Measurements from ENCODE around the gene LAMC3.

Gene LAMC3

DNA sequence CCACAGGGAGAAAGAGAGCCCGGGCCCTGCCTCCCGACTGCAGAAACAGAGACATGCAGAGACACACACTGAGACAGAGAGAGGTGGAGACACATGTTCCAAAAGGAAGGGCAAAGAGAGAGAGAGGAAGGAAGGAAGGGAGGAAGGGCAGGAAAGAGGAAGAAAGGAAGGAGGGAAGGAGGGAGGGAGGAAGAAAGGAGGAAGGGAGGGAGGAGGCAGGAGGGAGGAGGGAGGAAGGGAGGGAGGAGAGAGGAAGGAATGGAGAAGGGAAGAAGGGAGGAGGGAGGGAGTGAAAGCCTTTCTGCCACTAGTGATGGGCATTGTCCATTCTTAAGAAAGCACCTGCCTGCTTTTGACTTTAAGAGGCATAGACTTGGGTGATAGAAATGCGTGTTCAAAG lies 38.1 kb upstream of the LAMC3 start:
- no peak overlapping the region for H3K9ac ChIP-seq (ENCODE audit: low read depth in 1 of 2, low read length in 2 of 2)
- H3K4me3 ChIP-seq (ENCODE audit: low read depth in 1 of 2, low read length in 2 of 2), result no peak overlapping the region
- no peaks in the 10 kb centered on the region for H3K4me1 ChIP-seq (ENCODE audit: control insufficient read depth in 1 of 2, insufficient read depth in 2 of 2, low read length in 2 of 2)
- H3K27ac ChIP-seq (ENCODE audit: low read depth, low read length), result no peak overlapping the region
- peaks cover 5 to 6% of the 10 kb centered on the region in 2 donors for H3K27me3 ChIP-seq (ENCODE audit: control insufficient read depth in 1 of 2, insufficient read depth in 2 of 2, low read length in 2 of 2)
- no peaks in the 10 kb centered on the region for H3K9me3 ChIP-seq (ENCODE audit: control insufficient read depth in 1 of 2, low read length in 2 of 2)
- H3K36me3 ChIP-seq (ENCODE audit: control insufficient read depth in 1 of 2, insufficient read depth in 2 of 2, low read length in 2 of 2), result no peaks in the 10 kb centered on the region

DNA sequence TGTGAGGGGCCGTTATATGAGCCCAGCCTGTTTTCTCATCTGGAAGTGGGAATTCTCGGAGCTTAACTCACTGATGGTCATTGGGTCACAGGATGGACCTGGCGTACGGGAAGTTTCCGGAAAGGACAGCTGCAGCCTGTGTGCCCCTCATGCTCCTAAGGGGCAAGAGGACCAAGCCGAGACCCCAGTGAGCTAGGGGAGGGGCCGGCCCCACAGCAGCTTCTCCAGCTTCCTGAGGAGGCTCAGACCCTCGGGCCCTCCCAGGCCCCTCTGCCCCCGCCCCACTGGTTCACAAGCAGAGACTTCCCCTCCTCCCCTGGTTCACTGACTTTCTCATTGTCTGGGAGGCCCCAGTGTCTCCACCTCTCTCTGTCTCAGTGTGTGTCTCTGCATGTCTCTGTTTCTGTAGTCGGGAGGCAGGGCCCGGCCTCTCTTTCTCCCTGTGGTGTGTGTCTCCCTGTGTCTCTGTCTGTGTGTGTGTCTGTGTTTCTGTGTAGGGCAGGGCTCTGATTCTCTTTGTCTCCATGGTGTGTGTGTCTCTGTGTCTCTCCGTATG lies 37.6 kb upstream of the LAMC3 start:
- Histone ChIP-seq H3K36me3 (ENCODE audit: control insufficient read depth in 1 of 2, insufficient read depth in 2 of 2, low read length in 2 of 2) (no peaks in the 10 kb centered on the region), H3K27ac (ENCODE audit: low read depth, low read length) (no peak overlapping the region), H3K4me1 (ENCODE audit: control insufficient read depth in 1 of 2, insufficient read depth in 2 of 2, low read length in 2 of 2) (no peaks in the 10 kb centered on the region), H3K9ac (ENCODE audit: low read depth in 1 of 2, low read length in 2 of 2) (no peak overlapping the region), H3K27me3 (ENCODE audit: control insufficient read depth in 1 of 2, insufficient read depth in 2 of 2, low read length in 2 of 2) (peaks cover 5 to 6% of the 10 kb centered on the region in 2 donors), H3K4me3 (ENCODE audit: low read depth in 1 of 2, low read length in 2 of 2) (no peak overlapping the region), H3K9me3 (ENCODE audit: control insufficient read depth in 1 of 2, low read length in 2 of 2) (no peaks in the 10 kb centered on the region)

DNA sequence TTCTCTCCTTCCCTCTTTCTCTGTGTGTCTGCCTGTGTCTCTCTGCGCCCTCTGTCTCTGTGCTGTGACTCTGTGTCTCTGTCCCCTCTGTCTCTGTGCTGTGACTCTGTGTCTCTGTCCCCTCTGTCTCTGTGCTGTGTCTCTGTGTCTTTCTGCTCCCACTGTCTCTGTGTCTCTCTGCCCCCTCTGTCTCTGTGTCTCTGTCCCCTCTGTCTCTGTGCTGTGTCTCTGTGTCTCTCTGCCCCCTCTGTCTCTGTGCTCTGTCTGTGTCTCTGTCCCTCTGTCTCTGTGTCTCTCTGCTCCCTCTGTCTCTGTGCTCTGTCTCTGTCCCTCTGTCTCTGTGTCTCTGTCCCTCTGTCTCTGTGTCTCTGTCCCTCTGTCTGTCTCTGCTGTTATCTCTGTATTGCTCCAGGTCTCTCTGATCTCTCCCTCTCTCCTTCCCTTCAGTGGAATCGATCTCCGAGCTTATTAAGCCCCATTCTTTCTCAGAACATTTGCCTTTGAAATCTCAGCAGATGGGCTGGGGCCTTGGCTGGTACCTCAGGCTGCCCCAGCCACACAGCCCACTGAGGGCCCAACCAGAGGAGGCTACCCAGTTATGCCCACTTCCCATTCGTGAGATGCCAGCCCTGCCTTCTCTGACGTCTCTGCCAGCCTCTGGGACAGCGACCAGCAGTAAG lies 36.6 kb upstream of the LAMC3 start:
- no peak overlapping the region for H3K9ac ChIP-seq (ENCODE audit: low read depth in 1 of 2, low read length in 2 of 2)
- H3K27ac ChIP-seq (ENCODE audit: low read depth, low read length), result no peak overlapping the region
- no peak overlapping the region for H3K4me3 ChIP-seq (ENCODE audit: low read depth in 1 of 2, low read length in 2 of 2)
- H3K9me3 ChIP-seq (ENCODE audit: control insufficient read depth in 1 of 2, low read length in 2 of 2), result no peaks in the 10 kb centered on the region
- peaks cover 5 to 6% of the 10 kb centered on the region in 2 donors for H3K27me3 ChIP-seq (ENCODE audit: control insufficient read depth in 1 of 2, insufficient read depth in 2 of 2, low read length in 2 of 2)
- H3K4me1 ChIP-seq (ENCODE audit: control insufficient read depth in 1 of 2, insufficient read depth in 2 of 2, low read length in 2 of 2), result no peaks in the 10 kb centered on the region
- H3K36me3 ChIP-seq (ENCODE audit: control insufficient read depth in 1 of 2, insufficient read depth in 2 of 2, low read length in 2 of 2), result no peaks in the 10 kb centered on the region

DNA sequence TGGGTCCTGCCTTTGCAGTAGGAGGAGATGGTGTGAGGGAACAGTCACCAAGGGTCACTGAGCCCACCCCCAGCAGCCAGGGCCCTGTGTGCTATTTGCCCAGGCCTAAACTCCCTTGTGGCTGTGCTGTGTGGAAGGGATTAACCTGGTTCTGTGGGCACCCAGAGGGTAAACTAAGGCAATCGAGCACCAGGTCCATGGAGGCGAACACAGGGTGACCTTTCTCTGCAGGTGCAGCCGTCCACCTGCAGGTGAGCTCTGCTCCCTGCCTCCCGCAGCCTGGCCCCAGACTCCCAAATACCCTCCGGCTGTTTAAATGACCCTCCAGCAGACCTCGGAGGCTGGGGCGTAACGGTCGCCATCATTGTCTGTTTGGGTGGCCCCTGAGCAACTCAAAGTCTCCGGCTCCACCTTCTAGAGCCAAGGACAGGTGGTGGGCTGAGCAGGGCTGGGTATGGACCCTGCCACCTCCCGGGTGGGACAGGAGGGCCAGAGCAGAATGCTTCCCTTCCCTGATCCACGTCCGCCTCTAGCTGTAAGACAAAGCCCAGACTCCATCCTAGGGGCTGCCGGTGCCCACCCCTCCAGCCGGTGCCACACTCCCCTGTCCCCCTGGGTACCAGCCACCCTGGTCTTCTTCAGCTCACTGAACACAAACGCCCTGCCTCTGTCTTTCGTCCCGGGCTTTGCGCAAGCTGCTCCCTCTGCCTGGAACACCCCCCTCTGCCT lies 35.9 kb upstream of the LAMC3 start:
- Histone ChIP-seq H3K27ac (ENCODE audit: low read depth, low read length) (no peak overlapping the region), H3K4me3 (ENCODE audit: low read depth in 1 of 2, low read length in 2 of 2) (no peak overlapping the region), H3K9ac (ENCODE audit: low read depth in 1 of 2, low read length in 2 of 2) (no peak overlapping the region), H3K27me3 (ENCODE audit: control insufficient read depth in 1 of 2, insufficient read depth in 2 of 2, low read length in 2 of 2) (peaks cover 5 to 6% of the 10 kb centered on the region in 2 donors), H3K9me3 (ENCODE audit: control insufficient read depth in 1 of 2, low read length in 2 of 2) (no peaks in the 10 kb centered on the region), H3K4me1 (ENCODE audit: control insufficient read depth in 1 of 2, insufficient read depth in 2 of 2, low read length in 2 of 2) (no peaks in the 10 kb centered on the region), H3K36me3 (ENCODE audit: control insufficient read depth in 1 of 2, insufficient read depth in 2 of 2, low read length in 2 of 2) (no peaks in the 10 kb centered on the region)

DNA sequence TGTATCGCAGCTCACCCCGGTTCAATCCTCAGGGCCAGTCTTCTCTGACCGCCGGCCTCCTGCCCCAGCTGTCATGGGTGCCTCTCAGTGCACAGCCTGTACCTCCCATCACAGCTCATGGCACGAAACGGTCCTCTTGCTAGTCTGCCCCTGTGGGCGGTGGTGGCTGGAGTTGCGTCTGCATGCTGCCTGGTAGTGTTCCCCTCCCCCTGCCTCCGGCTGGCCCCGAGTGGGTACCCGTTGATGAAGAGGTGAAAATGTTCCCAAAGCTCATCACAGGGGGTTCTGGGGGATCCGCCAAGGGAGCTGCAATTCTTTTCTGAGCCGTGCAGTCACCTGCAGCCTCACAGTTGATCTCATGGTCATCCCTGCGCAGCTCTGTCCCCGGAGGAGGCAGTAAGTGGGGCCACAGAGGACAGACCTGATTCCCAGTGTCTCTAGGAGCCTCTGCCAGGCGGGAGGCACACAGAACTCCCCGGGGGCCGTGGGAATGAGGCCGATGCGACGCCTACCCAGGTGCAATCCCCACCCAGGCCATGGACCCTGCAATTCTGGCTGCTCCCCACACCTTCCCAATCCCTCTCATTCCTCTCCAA lies 35.2 kb upstream of the LAMC3 start:
- Histone ChIP-seq H3K9me3 (ENCODE audit: control insufficient read depth in 1 of 2, low read length in 2 of 2) (no peaks in the 10 kb centered on the region), H3K36me3 (ENCODE audit: control insufficient read depth in 1 of 2, insufficient read depth in 2 of 2, low read length in 2 of 2) (no peaks in the 10 kb centered on the region), H3K4me3 (ENCODE audit: low read depth in 1 of 2, low read length in 2 of 2) (no peak overlapping the region), H3K4me1 (ENCODE audit: control insufficient read depth in 1 of 2, insufficient read depth in 2 of 2, low read length in 2 of 2) (no peaks in the 10 kb centered on the region), H3K27ac (ENCODE audit: low read depth, low read length) (no peak overlapping the region), H3K9ac (ENCODE audit: low read depth in 1 of 2, low read length in 2 of 2) (no peak overlapping the region), H3K27me3 (ENCODE audit: control insufficient read depth in 1 of 2, insufficient read depth in 2 of 2, low read length in 2 of 2) (peaks cover 5 to 6% of the 10 kb centered on the region in 2 donors)

DNA sequence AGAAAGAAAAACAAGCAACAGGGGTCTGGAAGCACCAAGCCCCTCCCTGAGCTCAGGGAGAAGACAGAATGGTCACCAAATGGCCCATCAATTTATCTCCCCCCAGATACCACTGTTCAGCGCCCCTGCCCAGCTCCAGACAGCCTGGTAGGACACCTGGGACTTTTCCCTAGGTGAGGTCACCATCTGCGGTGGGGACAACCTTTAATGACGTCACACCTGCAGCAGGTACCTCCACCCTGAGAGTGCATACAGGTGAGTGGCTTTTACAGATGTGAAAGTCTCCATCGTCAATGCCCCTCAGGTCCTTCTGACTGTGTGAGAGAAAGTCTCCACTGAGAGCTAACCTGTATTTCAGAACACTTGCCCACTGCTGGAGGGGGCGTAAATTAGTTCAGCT lies 34.3 kb upstream of the LAMC3 start:
- Histone ChIP-seq H3K27ac (ENCODE audit: low read depth, low read length) (no peak overlapping the region), H3K4me1 (ENCODE audit: control insufficient read depth in 1 of 2, insufficient read depth in 2 of 2, low read length in 2 of 2) (no peaks in the 10 kb centered on the region), H3K9ac (ENCODE audit: low read depth in 1 of 2, low read length in 2 of 2) (no peak overlapping the region), H3K9me3 (ENCODE audit: control insufficient read depth in 1 of 2, low read length in 2 of 2) (no peaks in the 10 kb centered on the region), H3K4me3 (ENCODE audit: low read depth in 1 of 2, low read length in 2 of 2) (no peak overlapping the region), H3K27me3 (ENCODE audit: control insufficient read depth in 1 of 2, insufficient read depth in 2 of 2, low read length in 2 of 2) (peaks cover 5 to 6% of the 10 kb centered on the region in 2 donors), H3K36me3 (ENCODE audit: control insufficient read depth in 1 of 2, insufficient read depth in 2 of 2, low read length in 2 of 2) (no peaks in the 10 kb centered on the region)

DNA sequence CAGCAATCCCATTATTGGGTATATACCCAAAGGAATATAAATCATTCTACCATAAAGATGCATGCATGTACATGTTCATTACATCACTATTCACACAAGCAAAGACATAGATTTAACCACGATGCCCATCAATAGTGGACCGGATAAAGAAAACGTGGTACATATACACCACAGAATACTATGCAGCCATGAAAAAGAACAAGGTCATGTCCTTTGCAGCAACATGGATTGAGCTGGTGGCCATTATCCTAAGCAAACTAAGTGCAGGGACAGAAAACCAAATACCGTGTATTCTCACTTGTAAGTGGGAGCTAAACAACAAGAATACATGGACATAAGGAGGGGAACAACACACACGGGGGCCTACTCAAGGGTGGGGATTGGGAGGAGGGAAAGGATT lies 33.8 kb upstream of the LAMC3 start:
- H3K27ac ChIP-seq (ENCODE audit: low read depth, low read length), result no peak overlapping the region
- no peaks in the 10 kb centered on the region for H3K9me3 ChIP-seq (ENCODE audit: control insufficient read depth in 1 of 2, low read length in 2 of 2)
- H3K27me3 ChIP-seq (ENCODE audit: control insufficient read depth in 1 of 2, insufficient read depth in 2 of 2, low read length in 2 of 2), result peaks cover 5 to 6% of the 10 kb centered on the region in 2 donors
- H3K4me1 ChIP-seq (ENCODE audit: control insufficient read depth in 1 of 2, insufficient read depth in 2 of 2, low read length in 2 of 2), result no peaks in the 10 kb centered on the region
- no peaks in the 10 kb centered on the region for H3K36me3 ChIP-seq (ENCODE audit: control insufficient read depth in 1 of 2, insufficient read depth in 2 of 2, low read length in 2 of 2)
- no peak overlapping the region for H3K4me3 ChIP-seq (ENCODE audit: low read depth in 1 of 2, low read length in 2 of 2)
- no peak overlapping the region for H3K9ac ChIP-seq (ENCODE audit: low read depth in 1 of 2, low read length in 2 of 2)

DNA sequence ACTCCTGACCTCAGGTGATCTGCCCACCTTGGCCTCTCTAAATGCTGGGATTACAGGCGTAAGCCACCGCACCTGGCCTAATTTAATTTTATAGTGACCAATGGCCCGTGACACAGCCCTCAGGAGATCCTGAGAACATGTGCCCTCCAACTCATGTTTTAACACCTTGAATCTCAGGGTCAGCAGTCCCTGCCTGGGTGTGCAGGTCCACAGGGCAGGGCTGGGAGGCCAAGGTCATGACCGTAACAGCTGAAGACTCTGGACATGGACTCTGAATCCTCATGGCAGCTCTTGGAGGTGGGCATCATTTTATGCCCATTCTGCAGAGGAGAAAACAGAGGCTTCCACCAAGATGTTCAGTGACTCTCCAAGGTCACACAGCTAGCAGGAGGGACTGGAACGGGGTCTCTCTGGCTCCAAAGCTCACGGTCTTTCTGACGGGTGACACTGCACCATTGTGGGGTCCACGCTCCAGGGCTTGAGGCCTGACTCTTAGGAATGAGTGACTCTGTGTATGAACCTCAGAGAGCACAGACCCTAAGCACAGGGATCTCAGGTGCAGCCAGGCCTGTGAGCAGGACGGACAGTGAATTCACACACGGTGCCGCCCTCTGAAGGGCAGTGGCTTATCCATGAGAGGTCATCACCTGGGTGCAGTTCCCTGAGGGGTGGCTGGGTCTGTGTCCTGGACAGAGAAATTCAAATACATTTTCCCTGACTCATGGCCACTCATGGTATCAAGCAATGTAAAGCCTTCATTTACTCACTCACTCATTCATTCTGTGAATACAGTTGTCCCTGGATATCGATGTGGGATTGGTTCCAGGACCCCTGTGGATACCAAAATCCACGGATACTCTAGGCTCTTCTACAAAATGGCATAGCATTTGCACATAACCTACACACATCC lies 32.8 kb upstream of the LAMC3 start:
- Histone ChIP-seq H3K4me1 (ENCODE audit: control insufficient read depth in 1 of 2, insufficient read depth in 2 of 2, low read length in 2 of 2) (no peaks in the 10 kb centered on the region), H3K4me3 (ENCODE audit: low read depth in 1 of 2, low read length in 2 of 2) (no peak overlapping the region), H3K27me3 (ENCODE audit: control insufficient read depth in 1 of 2, insufficient read depth in 2 of 2, low read length in 2 of 2) (peaks cover 5 to 6% of the 10 kb centered on the region in 2 donors), H3K27ac (ENCODE audit: low read depth, low read length) (no peak overlapping the region), H3K9me3 (ENCODE audit: control insufficient read depth in 1 of 2, low read length in 2 of 2) (no peaks in the 10 kb centered on the region), H3K9ac (ENCODE audit: low read depth in 1 of 2, low read length in 2 of 2) (no peak overlapping the region), H3K36me3 (ENCODE audit: control insufficient read depth in 1 of 2, insufficient read depth in 2 of 2, low read length in 2 of 2) (no peaks in the 10 kb centered on the region)

DNA sequence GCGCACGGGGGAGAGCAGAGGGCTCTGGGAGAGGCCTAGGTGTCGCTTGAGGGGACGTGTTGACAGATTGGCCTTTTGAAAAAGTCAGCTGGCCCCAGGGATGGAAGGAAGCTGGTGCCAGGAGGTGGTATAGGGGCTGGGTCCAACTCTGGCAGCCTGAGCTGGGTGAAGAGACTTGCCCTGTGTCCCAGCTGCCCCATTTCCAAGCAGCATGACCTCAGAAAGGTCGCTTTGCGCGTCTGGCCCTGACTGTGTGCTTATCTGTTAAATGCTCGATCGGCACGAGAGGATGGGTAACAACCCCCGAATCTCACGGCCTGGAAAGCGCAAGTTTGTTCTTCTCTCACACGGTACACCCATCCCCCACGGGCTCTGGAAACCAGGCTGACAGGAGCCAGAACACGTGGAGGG lies 31.2 kb upstream of the LAMC3 start:
- Histone ChIP-seq H3K9ac (ENCODE audit: low read depth in 1 of 2, low read length in 2 of 2) (no peak overlapping the region), H3K4me1 (ENCODE audit: control insufficient read depth in 1 of 2, insufficient read depth in 2 of 2, low read length in 2 of 2) (no peaks in the 10 kb centered on the region), H3K9me3 (ENCODE audit: control insufficient read depth in 1 of 2, low read length in 2 of 2) (no peaks in the 10 kb centered on the region), H3K36me3 (ENCODE audit: control insufficient read depth in 1 of 2, insufficient read depth in 2 of 2, low read length in 2 of 2) (no peaks in the 10 kb centered on the region), H3K27ac (ENCODE audit: low read depth, low read length) (no peak overlapping the region), H3K4me3 (ENCODE audit: low read depth in 1 of 2, low read length in 2 of 2) (no peak overlapping the region), H3K27me3 (ENCODE audit: control insufficient read depth in 1 of 2, insufficient read depth in 2 of 2, low read length in 2 of 2) (peaks cover 5 to 7% of the 10 kb centered on the region in 2 donors)

Measured in duodenal mucosa (tissue), 2 donors.